HG02870 (cell line): ENCODE results near the gene MYO1G.
"Not testable (repeated sequence)": the region's sequence is repeated elsewhere in the genome, so short reads cannot be mapped to it uniquely, and the experiment has no call there.

Experiments used
- ATAC-seq: cut with Tn5 transposase; IDR thresholded peaks from one replicate; pipeline ENCODE4 v1.9.1; 2021; ENCODE audit warnings: mild to moderate bottlenecking, moderate library complexity; ENCODE audit not compliant: unreplicated experiment

Gene MYO1G

DNA sequence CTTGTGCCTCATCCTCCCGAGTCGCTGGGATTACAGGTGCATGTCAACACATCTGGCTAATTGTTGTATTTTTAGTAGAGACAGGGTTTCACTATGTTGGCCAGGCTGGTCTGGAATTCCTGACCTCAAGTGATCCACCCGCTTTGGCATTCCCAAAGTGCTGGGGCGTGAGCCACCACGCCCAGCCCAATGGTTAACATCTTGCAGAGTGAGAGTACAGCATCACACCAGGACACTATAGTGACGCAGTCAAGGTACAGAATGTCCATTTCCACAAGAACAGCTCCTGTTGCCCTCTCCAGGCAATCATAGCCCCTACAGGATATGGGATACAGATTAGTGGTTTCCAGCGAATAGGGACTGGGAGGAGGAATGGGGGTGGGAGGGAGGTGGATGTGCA, 34.0 kb downstream of the MYO1G start:
- ATAC-seq, result no peak

DNA sequence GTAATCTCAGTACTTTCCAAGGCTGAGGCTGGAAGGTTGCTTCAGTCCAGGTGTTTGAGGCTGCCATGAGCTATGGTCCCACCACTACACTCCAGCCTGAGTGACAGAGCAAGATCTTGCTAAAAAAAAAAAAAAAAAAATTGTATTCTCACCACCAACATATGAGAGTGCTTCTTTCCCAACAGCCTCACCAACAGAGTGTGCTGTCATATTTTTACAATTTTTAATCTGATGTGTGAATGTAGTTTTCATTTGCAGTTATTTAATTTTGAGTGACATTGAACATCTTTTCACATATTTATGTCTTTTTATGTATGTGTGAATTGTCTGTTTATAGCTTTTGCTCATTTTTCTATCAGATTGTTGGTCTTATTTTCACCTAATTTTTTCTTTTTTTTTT, 35.2 kb downstream of the MYO1G start:
- ATAC-seq, result no peak

DNA sequence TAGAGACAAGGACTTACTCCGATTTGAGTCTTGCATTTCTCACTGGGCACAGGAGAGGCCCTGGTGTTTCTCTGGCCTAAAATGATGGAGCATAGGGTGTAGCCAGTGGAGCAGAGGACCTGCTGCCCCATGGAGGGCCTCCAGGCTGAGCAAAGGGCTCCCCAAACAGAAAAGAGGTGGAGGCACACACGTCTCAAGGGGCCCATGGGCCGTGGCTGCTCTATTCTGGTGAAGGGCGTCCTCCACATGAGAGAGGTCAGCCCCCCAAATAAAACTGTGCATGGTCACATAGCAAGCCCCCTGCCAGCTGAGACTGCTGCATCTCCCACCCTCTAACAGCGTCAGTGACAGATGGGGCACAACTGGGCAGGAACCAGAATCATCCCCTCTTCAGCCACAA, 41.4 kb downstream of the MYO1G start:
- ATAC-seq, result no peak

GRCh38 chr7:44936322-44936721, 42.5 kb downstream of the MYO1G start:
- ATAC-seq, result peak; percentile 54

DNA sequence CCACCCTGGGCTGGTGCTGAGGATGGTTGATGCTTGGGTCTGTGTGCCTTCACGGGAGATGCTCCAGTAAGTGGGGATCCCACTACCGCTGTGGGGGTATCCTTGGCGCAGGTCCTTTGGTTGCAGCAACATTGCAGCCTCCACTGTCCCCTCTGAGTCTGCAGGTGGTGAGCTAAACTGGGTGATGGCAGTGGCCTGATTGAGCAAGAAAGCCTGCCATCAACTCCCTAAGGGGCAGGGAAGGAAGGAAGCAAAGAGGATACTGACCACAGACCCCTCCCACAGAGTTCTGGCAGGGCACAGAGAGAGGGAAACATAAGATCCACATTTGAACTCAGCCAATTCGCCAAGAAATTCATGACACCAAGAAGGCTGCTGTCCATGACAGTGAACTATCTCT, 43.2 kb downstream of the MYO1G start:
- ATAC-seq, result no peak

DNA sequence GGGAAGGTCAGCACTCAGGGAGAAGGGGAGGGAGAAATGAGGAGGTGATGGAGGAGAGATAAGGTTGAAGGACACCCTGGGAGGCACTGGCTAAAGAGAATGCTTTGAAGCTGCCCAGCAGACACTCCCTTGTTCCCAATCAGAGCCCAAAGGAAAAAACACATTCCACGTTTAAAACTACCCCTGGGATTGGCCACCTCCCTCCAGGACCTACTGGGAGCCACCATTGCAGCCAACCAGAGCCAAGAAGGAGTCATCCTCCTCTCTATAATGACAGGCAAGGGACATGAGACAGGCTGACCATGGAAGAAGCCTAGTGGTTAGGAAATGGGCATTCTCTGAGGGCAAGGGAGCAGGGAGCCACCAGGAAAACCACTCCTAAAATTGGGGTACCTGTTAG, 43.8 kb downstream of the MYO1G start:
- ATAC-seq, result no peak

DNA sequence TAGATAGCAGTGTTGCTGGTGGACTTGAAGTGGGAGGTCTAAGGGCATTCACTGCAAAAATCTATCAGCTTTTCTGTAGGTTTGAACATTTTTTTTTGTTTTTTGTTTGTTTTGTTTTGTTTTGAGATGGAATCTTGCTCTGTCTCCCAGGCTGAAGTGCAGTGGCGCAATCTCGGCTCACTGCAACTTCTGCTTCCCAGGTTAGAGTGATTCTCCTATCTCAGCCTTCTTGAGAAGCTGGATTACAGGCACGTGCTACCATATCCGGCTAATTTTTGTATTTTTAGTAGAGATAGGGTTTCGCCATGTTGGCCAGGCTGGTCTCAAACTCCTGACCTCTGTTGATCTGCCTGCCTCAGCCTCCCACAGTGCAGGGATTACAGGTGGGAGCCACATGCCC, 44.3 kb downstream of the MYO1G start:
- ATAC-seq, result not testable (repeated sequence)

DNA sequence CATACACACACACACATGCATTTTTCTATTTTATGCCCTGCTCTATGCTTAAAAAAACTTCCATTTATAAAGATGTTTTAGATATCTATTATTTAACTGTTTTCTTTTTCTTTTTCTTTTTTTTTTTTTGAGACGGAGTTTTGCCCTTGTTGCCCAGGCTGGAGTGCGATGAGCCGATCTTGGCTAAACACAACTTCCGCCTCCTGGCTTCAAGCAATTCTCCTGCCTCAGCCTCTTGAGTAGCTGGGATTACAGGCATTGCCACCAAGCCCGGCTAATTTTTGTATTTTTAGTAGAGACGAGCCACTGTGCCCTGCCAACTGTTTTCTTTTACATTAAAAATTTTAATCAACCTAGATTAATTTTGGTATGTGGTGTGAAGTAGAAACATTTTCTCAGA, 47.9 kb downstream of the MYO1G start:
- no peak for ATAC-seq

DNA sequence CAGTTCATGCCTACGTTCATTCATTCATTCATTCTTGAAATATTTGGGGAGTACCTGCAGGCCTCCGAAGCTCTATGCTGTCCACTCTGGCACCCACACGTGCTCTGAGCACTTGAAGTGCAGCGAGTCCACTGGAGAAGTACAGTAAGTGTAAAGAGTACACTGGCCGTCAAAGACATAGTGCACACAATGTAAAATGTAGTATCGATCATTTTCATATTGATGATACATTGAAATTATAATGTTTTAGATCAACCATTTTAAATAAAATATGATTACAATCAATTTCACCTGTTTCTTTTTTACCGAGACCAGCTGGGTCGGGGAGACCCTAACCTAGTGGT, 56.5 kb downstream of the MYO1G start:
- no peak for ATAC-seq

DNA sequence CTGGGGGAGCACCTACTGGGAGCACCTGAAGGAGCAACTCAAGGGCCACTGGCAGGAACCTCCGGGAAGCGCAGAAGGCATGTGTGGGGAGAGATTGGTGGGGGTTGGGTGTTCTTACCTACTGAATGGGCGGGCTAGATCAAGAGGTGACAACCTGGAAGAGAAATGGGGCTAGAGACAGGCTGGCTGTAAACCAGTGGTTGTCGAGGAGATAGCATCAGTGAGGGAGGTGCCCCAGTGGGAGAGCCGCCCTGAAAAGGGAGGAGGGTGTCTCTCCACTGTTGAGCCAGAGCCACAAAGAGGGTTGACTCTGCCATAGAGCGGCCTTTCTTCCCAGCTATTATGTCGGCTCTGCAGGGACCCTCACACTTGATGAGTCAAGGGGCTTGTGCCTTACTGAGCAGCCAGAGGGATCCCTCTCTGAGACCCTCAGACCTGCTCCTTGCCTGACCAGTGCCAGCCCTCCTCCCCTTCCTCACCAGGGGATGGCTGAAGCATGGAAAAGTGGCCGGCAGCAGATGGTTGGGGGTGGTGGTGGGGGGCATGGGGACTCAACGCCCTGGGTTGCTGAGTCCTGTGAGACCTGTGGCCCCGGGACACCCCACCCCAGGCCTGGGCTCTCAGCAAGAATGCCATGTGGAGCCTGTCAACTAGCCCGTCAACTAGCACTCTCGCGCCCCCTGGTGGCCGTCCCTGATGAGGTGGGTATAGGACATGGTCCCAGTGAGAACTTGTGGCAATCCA, 57.0 kb downstream of the MYO1G start:
- no peak for ATAC-seq

GRCh38 chr7:44920119-44920518, 58.7 kb downstream of the MYO1G start:
- ATAC-seq, result no peak

DNA sequence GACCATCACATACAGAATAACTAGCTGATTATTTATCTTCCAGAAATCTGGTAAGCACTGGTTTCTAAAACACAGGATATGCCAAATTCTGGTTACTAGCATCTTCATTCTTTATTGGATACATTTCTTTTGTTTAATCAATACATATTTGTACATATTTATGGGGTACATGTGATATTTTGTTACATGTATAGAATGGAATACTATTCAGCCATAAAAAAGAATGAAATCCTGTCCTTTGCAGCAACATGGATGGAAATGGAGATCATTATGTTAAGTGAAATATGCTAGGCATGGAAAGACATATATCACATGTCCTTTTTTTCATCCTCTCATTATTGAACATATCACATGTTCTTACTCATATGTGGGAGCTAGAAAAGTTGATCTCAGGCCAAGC, 60.8 kb downstream of the MYO1G start:
- no peak for ATAC-seq

DNA sequence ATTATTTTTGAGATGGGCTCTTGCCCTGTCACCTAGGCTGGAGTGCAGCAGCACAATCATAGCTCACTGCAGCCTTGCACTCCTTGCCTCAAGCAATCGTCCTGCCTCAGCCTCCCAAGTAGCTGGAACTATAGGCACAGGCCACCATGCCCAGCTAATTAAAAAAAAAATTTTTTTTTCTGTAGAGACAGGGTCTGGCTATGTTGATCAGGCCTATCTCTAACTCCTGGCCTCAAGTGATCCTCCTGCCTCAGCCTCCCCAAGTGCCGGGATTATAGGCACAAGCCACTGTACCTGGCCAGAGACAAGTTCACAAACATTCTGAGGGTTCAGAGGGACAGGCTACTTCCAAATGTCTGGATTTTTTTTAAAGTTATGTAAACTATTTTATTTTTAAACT, 61.4 kb downstream of the MYO1G start:
- ATAC-seq, result no peak

DNA sequence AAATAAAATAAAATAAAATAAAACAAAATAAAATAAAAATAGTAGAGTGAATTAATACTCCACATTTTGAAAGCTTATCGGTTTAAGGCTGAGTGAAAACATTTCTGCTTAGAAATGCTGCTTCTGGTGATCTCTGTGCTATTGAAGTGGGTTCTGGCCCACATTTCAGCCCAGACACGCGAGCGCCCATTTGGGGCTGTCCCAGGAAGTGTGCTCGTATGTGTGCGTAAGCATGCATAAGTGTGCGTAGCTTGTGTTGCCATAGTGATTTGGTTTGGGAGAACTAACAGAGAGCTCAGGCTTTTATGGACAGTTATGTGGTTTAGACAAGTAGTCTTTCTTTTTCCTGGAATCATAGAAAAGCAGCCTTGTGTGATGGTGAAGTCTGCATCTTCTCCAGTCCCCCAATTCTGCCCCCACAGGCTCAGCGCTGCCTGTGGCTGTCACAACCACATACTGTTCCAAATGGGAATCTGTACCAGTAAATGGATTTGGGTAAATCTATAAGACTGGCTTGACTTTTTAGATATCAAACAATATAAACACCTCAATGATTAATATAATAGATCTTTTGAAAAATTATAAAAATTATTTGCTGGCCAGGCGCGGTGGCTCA, 63.7 kb downstream of the MYO1G start:
- ATAC-seq, result peak; percentile 95

DNA sequence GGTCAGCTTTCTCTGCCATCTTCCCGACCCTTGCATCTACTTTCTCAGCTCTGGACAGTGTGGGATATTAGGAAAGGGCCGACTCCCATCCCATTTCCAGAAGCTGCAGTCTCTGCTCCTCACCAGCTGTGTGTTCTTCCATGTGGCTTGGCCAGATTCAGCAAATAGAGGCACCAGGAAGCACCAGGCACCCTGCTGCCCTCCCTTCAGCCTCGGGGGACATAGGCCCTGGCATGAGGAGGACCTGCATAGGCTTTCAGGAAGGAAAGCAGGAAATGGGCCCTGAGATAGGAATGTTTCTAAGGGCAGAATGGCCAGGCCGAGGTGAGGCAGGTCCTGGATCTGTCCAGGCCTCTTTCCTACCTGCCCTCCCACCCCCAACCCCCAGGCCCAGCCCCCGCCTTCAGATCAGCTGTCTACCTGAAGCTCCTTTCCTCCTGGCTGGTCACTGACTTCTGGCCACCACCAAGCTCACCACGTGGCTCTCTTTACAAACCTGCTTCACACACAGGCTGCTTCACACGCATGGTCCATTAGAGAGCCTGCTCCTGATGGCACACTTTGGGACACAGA, 66.0 kb downstream of the MYO1G start:
- ATAC-seq, result no peak
